MM.1S (cell line): ENCODE results near the gene IRF8.

ENCODE experiments used
- DNase-seq: peaks from one replicate; pipeline ENCODE4 v3.0.0-alpha.2; 2015
- H2AFZ ChIP-seq: fragments of 300-600 bp; sonication (generic); 2 replicates; pipeline ENCODE4 v1.6.0; 2016; ENCODE audit warnings: antibody characterized with exemption, low read length
- H3F3A ChIP-seq: fragments of 300-600 bp; sonication (generic); 2 replicates; pipeline ENCODE4 v1.6.1; 2016; ENCODE audit warnings: mild to moderate bottlenecking, antibody characterized with exemption, low read length, moderate library complexity, mixed read lengths; ENCODE audit not compliant: insufficient read depth
- H3K27ac ChIP-seq: fragments of 300-600 bp; sonication (generic); 2 replicates; pipeline ENCODE4 v1.5.1; 2016; ENCODE audit warnings: mild to moderate bottlenecking, low read length
- H3K27me3 ChIP-seq: fragments of 300-600 bp; sonication (generic); replicated peaks from 2 replicates; pipeline ENCODE4 v1.6.0; 2016; ENCODE audit warnings: low read length; ENCODE audit not compliant: insufficient read depth
- H3K36me3 ChIP-seq: fragments of 300-600 bp; sonication (generic); replicated peaks from 2 replicates; pipeline ENCODE4 v1.6.1; 2016; ENCODE audit warnings: mild to moderate bottlenecking, low read length, mixed read lengths; ENCODE audit not compliant: insufficient read depth
- H3K4me1 ChIP-seq: fragments of 300-600 bp; sonication (generic); 2 replicates; pipeline ENCODE4 v1.6.1; 2016; ENCODE audit warnings: low read length, mixed read lengths
- H3K4me2 ChIP-seq: fragments of 300-600 bp; sonication (generic); 2 replicates; pipeline ENCODE4 v1.6.0; 2016; ENCODE audit warnings: low read depth, low read length
- H3K4me3 ChIP-seq: fragments of 300-600 bp; sonication (generic); 2 replicates; pipeline ENCODE4 v1.5.1; 2016; ENCODE audit warnings: low read length, mixed read lengths
- H3K79me2 ChIP-seq: fragments of 300-600 bp; sonication (generic); 2 replicates; pipeline ENCODE4 v1.6.1; 2016; ENCODE audit warnings: mixed run types, low read length, mixed read lengths
- H3K9ac ChIP-seq: fragments of 300-600 bp; sonication (generic); 2 replicates; pipeline ENCODE4 v1.6.1; 2016; ENCODE audit warnings: low read length, mixed read lengths
- H3K9me2 ChIP-seq: fragments of 300-600 bp; sonication (generic); replicated peaks from 2 replicates; pipeline ENCODE4 v1.6.1; 2016; ENCODE audit warnings: mild to moderate bottlenecking, low read length, mixed read lengths; ENCODE audit not compliant: insufficient read depth
- H3K9me3 ChIP-seq: fragments of 300-600 bp; sonication (generic); replicated peaks from 2 replicates; pipeline ENCODE4 v1.6.1; 2016; ENCODE audit warnings: mild to moderate bottlenecking, low read length, mixed read lengths; ENCODE audit not compliant: insufficient read depth
- H4K20me1 ChIP-seq: fragments of 300-600 bp; sonication (generic); 2 replicates; pipeline ENCODE4 v1.6.1; 2016; ENCODE audit warnings: mild to moderate bottlenecking, low read length, moderate library complexity, mixed read lengths; ENCODE audit not compliant: insufficient read depth
- EZH2 ChIP-seq: fragments of 300-600 bp; sonication (generic); optimal IDR thresholded peaks from 2 replicates; pipeline ENCODE3; 2017; ENCODE audit warnings: low read depth, mild to moderate bottlenecking, antibody characterized with exemption, low read length, mixed read lengths
- EZH2phosphoT487 ChIP-seq: fragments of 300-600 bp; sonication (generic); IDR thresholded peaks from 2 replicates; pipeline ENCODE4 v1.6.1; 2018; ENCODE audit warnings: antibody characterized with exemption, low read length
- TF ChIP-seq, protein P1 (sequence below): fragments of 300-600 bp; sonication (generic); IDR thresholded peaks from 2 replicates; pipeline ENCODE4 v1.5.1; 2016; ENCODE audit warnings: antibody characterized with exemption, low read length, mixed read lengths

Gene IRF8

DNA sequence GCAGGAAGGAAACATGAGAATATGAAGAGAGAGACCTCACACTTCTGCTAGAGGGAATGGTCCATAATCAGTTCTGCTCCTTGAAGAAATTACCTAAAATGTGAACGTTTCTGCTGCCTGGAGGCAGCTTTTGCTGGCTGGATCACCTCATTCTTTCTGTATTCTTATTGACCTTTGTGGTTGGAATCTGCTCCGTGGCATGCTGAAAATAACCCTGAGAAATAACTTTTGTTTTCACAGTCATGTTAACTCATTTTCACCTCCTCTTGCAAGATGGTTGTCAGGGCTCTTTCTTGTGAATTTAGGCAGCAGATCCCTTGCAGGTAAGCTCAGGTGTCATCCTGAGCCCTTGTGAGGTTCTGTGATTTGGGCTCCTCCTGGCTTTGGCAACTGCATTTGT, 70.2 kb downstream of the IRF8 start:
- Histone ChIP-seq H3K4me2 (no peak overlapping the region), H2AFZ (no peak overlapping the region), H3K9me2 (no peaks in the 10 kb centered on the region), H3K9me3 (no peaks in the 10 kb centered on the region), H3K27me3 (peaks cover 64% of the 10 kb centered on the region), H3K9ac (no peak overlapping the region), H3K4me1 (no peaks in the 10 kb centered on the region), H3K27ac (no peak overlapping the region), H3F3A (no peaks in the 10 kb centered on the region), H3K4me3 (no peak overlapping the region), H3K36me3 (no peaks in the 10 kb centered on the region), H4K20me1 (no peaks in the 10 kb centered on the region), H3K79me2 (no peaks in the 10 kb centered on the region)
- TF ChIP-seq EZH2phosphoT487 (no peak), EZH2 (no peak)
- DNase-seq: no peak

DNA sequence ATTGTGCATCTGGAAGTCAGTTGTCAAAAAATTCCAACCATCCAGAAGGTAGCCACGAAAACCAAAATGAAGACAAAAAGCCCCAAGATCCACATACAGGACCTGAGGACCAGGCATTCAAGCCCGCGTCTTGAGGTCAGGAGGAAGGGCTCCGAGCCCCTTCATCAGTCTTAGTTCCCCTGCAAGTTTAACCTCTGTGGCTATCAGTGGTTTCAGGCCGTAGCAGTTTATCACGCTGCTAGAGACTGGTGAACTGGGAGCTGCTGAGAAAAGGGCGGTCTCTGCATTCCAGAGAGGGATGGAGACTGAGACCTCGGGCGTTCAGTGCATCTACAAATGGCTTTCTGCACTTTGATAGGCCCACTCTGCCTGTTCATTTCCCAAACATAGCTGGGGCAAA, 70.6 kb downstream of the IRF8 start:
- Histone ChIP-seq H3K27me3 (peaks cover 64% of the 10 kb centered on the region), H3K9me2 (no peaks in the 10 kb centered on the region), H4K20me1 (no peaks in the 10 kb centered on the region), H2AFZ (no peak overlapping the region), H3K9ac (no peak overlapping the region), H3K4me2 (no peak overlapping the region), H3F3A (no peaks in the 10 kb centered on the region), H3K4me3 (no peak overlapping the region), H3K79me2 (no peaks in the 10 kb centered on the region), H3K9me3 (no peaks in the 10 kb centered on the region), H3K27ac (no peak overlapping the region), H3K4me1 (no peaks in the 10 kb centered on the region), H3K36me3 (no peaks in the 10 kb centered on the region)
- DNase-seq: no peak
- TF ChIP-seq EZH2phosphoT487 (no peak), EZH2 (no peak)
- TF ChIP-seq, protein P1, sequence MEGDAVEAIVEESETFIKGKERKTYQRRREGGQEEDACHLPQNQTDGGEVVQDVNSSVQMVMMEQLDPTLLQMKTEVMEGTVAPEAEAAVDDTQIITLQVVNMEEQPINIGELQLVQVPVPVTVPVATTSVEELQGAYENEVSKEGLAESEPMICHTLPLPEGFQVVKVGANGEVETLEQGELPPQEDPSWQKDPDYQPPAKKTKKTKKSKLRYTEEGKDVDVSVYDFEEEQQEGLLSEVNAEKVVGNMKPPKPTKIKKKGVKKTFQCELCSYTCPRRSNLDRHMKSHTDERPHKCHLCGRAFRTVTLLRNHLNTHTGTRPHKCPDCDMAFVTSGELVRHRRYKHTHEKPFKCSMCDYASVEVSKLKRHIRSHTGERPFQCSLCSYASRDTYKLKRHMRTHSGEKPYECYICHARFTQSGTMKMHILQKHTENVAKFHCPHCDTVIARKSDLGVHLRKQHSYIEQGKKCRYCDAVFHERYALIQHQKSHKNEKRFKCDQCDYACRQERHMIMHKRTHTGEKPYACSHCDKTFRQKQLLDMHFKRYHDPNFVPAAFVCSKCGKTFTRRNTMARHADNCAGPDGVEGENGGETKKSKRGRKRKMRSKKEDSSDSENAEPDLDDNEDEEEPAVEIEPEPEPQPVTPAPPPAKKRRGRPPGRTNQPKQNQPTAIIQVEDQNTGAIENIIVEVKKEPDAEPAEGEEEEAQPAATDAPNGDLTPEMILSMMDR: no peak

DNA sequence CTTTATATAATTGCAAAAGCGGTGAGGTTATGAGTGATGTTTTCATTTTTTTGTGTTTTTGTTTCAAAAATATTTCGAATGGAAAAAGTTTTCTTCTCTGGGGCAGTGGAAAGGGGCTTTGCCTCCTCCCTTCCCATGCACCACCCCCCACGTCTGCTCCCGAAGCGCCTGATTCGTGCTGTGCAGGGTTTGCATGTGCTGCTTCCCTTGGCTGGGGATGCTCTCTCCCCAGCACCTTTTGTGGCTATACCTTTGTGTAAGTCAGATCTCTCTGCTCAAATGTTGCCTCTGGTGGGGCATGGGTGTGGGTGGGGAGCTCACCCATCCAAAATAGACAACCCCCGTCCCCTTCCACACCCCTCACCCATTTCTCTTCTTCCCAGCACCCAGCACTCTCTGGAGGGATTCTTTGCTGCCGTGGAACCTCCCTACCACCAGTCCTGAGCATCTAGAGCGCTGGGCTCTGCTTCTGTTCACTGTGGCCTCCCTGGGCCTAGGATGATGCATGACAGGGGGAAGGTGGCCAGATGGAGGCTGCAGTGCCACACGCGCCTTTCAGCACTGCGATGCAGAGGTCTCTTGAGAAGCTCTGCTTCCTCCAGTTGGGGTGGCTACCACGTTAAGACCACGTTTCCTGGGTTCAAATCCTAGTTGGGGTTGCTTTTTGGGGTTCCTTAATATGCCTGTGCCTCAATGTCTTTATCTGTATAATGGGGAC, 71.2 kb downstream of the IRF8 start:
- Histone ChIP-seq H3K79me2 (no peaks in the 10 kb centered on the region), H3K4me3 (no peak overlapping the region), H3K9me3 (no peaks in the 10 kb centered on the region), H3K9me2 (no peaks in the 10 kb centered on the region), H3K9ac (no peak overlapping the region), H4K20me1 (no peaks in the 10 kb centered on the region), H3K36me3 (no peaks in the 10 kb centered on the region), H2AFZ (no peak overlapping the region), H3K4me2 (no peak overlapping the region), H3K27ac (no peak overlapping the region), H3K27me3 (peaks cover 64% of the 10 kb centered on the region), H3K4me1 (no peaks in the 10 kb centered on the region), H3F3A (no peaks in the 10 kb centered on the region)
- TF ChIP-seq, protein P1: no peak
- TF ChIP-seq EZH2 (no peak), EZH2phosphoT487 (no peak)
- DNase-seq: no peak

DNA sequence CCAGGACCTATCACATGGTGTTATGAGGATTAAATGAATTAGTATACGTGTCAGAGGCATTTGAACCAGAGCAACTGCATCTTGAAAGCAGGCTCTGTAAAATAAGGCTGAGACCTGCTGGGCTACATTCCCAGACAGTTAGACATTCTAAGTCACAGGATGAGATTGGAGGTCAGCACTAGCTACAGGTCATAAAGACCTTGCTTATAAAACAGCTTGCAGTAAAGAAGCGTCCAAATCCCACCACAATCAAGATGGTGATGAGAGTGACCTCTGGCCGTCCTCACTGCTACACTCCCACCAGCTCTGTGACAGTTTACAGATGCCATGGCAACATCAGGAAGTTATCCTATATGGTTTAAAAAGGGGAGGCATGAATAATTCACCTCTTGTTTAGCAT, 71.8 kb downstream of the IRF8 start:
- H3K4me2 ChIP-seq: no peak overlapping the region
- H3F3A ChIP-seq: no peaks in the 10 kb centered on the region
- H3K9ac ChIP-seq: no peak overlapping the region
- no peaks in the 10 kb centered on the region for H3K36me3 ChIP-seq
- no peaks in the 10 kb centered on the region for H3K9me3 ChIP-seq
- no peak for DNase-seq
- TF ChIP-seq EZH2: no peak
- TF ChIP-seq EZH2phosphoT487: no peak
- TF ChIP-seq, protein P1: no peak
- H3K27me3 ChIP-seq: peaks cover 64% of the 10 kb centered on the region
- no peak overlapping the region for H3K27ac ChIP-seq
- H3K79me2 ChIP-seq: no peaks in the 10 kb centered on the region
- H4K20me1 ChIP-seq: no peaks in the 10 kb centered on the region
- no peaks in the 10 kb centered on the region for H3K9me2 ChIP-seq
- H3K4me3 ChIP-seq: no peak overlapping the region
- H2AFZ ChIP-seq: no peak overlapping the region
- no peaks in the 10 kb centered on the region for H3K4me1 ChIP-seq
